Activated CD4-positive, CD25-positive, alpha-beta regulatory T cell (primary cell): Measurements from ENCODE around the gene ZFYVE28.
A peak's percentile ranks its signal among the peaks of the same experiment; 100 is the strongest.

Experiments
- DNase-seq, 4 experiments: peaks; one replicate each; lab custom pipeline; 2025; lab: John Stamatoyannopoulos, UW

The ZFYVE28 gene

DNA sequence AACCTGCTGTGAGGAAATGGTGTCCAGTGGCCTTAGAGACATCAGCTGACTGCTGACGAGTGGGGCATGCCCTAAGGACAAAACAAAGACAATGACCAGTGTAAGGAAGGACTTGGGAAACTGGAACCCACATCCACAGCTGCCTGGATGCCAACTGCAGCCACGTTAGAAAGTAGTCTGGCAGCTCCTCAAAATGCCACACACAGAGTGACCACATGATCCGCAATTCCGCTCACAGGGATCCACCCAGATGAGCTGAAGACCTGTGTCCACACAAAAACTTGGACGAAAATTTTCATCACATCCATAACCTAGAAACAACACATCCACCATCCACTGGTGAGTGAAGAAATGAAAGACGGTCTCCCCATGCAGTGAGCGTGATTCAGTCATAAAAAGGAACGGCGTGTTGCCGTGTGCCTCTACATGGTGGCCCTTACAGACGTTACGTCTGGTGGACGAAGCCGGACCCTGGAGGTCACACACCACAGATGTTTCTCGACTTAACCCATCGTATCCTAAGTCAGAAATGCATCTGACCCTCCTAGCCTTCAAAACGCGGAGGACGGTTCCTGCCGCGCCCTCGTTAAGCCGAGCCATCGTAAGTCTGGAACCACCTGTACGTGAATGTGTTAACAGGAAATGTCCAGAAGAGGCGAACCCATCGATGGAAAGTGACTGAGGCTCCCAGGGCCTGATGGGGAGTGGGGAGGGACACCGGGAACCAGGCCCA lies 115.9 kb downstream of the ZFYVE28 start:
- no peak for DNase-seq

DNA sequence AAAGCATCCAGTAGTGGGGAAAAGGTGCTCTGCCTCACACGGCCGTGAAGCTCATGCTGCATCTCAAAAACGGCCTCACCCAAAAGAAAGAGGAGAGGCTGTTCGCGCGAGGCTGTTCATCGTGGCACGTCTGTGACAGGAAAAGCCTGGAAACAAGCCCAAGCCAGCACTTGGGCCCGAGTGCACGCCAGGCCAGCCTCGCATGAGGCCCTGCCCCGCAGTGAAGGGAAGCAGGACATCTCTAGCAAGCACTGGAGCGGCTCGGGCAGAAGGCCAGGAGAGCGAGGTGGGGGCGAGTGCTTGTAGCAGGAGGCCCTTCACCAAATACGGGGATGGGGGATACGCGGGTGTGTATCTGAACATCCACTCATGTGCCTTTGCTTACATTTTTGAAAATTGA lies 116.6 kb downstream of the ZFYVE28 start:
- no peak for DNase-seq

DNA sequence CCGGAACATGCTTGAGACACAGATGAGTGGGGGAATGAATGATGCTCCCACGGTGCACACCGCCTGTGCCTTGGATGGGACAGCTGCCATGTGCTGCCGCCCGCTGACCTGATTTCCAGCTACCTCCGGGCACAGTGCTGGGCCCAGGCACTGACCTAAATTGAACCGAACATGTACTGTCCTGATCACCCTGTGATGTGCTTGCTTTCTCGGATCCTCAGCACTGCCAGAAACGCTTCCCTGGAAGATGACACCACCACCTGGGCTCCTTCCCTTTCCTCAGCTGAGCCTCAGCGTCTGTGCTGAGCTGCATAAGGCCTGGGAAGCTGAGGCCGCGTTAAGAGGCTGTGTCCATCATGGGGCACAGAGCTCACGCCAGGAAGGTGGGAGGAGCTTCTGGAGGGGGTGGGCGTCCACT lies 117.2 kb downstream of the ZFYVE28 start:
- DNase-seq, result no peak

DNA sequence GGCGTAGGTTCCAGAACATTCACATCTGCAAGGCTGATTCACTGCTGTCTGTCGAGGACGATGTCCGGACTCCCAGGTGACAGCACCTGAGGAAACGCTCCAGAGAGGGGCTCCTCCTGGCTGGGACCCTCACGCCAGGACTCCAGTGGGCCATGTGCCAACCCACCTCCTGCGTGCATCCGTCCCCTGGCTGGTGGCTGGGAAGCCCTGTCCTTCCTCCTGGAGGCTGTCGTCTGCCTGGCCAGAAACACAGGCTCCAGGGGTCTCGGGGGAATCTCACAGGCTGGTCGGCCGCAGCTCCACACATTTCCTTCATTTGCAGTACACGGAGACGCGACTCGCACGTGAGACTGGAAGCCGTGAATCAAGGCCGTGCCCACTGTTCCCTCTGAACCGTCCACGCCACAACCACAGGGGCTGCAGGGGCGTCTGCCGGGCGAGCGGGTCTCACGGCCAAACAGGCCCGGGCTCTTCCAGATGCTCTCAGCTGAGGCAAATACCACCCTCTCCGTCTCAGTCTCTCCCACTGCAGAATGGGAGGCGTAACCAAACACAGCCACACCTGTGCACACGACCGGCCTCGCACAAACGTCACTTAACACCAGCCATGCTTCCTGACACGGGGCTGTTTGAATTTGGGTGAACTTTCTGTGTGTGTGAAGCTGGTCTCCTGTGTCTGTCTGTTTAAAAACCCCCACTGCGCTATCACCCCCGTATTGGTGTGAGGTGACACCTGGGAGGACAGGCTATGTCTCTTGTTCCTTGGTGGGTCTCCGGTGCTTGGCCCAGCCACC lies 117.8 kb downstream of the ZFYVE28 start:
- DNase-seq, result no peak

DNA sequence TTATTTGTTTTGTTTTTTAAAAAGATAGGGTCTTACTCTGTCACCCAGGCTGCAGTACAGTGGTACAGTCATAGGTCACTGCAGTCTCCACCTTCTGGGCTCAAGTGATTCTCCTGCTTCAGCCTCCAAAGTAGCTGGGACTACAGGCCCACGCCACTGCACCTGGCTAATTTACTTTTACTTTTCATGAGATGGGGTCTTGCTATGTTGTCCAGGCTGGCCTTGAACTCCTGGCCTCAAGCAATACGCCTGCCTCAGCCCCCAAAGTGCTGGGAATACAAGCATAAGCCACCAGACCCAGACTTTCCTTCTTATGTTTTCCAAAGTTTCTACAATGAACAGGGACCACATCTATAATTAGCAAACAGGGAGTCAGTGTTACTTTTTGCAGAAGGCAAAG lies 118.7 kb downstream of the ZFYVE28 start:
- DNase-seq, result no peak

DNA sequence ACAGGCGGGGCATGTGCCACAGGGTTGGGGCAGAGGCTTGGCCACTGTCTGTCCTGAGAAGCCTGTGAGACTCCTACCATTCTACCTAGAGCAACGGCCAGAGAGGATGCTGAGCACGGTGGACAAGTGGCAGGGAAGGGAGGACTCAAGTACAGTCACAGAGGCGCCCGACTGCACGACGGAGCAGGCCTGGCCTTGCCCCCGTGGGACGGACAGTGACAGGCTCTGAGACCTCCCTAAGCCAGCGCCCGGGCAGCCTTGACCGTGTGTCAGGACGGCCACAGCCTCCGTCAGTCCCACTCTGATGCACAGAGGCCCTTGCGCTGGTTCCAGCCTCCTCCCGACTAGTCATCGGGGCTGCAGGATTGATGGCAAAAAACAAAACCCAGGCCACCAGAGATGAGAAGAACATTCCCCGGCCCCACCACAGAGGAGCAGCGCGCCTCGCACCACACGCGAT lies 119.9 kb downstream of the ZFYVE28 start:
- no peak for DNase-seq

DNA sequence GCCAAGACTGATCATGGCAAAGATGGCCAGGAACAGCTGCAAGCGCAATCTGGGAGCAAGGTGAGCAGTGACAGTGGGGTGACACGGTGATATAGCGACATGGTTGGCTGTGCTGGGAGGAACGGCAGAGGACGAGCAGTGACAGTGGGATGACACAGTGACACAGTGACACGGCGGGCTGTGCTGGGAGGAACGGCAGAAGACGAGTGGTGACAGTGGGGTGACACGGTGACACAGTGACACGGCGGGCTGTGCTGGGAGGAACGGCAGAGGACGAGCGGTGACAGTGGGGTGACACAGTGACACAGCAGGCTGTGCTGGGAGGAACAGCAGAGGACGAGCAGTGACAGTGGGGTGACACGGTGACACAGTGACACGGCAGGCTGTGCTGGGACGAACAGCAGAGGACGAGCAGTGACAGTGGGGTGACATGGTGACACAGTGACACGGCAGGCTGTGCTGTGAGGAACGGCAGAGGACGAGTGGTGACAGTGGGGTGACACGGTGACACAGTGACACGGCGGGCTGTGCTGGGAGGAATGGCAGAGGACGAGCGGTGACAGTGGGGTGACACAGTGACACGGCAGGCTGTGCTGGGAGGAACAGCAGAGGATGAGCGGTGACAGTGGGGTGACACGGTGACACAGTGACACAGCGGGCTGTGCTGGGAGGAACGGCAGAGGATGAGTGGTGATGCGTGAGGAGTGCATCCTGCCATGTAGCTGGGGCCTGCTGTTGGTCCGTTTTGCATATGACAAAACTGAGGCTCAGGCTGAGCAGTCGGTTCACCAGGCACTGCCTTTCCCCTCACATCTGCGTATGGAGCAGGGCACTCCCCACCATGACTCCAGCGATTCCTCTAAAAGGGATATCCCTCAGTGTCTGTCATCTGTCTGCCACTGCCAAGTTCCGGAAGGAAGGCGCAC lies 120.6 kb downstream of the ZFYVE28 start:
- no peak for DNase-seq

DNA sequence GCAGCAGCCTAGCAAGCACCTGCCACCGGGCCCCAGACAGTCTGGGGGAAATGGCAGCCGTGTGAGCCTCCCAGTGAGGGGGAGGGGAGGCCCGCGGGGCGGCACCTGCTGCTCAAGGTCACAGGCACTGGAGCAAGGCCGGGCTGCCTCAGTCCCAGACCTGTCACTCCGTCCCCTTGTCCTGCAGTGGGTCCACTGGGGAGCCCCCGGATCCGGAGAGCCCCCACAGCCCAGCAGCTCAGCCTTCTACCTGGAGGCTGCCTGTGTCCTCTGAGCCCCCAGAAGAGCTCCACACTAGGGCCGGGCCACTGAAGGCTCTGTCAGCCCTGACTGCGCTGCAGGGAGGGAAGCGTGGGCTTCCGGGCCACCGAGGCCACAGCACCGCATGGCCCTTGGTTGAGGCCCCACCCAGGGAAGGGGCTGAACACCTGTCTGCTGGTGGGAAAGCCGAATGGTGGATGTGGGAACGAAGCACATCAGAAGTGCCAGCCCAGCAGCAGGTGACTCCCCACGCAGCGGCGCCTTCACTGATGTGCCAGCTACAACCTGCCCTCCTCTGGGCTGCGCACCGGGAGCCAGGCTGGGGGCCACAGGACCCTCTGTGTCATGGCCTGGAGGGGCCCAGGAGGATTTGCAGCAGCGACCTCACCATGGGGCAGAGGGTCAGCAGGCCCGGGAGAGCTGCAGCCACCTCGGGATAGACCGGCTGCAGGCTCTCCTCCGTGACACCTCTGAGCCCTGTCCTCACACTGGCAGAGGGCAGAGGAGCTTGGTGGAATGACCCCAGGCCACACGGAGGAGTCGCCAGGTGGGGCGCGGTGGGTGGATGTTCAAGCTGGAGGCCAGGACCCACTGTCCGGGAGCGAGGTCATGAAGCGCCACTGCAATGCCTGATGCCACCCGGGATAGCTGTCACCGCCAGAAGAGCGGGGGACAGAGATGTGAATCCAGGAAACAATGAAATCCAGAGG lies 121.5 kb downstream of the ZFYVE28 start:
- DNase-seq, result no peak

DNA sequence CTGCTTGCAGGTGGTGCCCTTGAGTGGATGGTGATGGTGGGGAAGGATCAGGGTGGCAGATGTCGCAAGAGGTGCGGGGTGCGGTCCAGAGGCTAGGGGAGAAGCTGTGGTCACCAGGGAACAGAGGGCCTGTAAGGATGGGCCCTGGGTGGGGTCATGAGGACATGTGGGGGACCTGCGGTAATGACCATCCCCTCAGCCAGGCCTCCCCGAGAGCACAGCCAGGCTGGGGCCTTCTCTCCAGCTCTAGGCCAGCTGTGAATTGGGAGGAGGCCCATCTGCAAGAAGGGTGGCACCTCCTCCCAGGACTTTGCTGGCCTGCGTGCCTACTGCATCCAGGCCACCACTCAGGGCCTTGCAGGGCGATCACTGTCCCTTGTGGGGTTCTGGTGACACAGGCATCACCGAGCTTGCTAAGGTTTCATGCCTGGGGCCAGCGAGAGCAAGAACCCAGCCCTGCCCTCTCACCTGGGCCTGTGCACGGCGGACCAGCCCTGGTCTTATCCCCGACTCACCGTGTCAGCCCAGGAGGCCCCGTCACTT lies 122.5 kb downstream of the ZFYVE28 start:
- DNase-seq, result no peak

DNA sequence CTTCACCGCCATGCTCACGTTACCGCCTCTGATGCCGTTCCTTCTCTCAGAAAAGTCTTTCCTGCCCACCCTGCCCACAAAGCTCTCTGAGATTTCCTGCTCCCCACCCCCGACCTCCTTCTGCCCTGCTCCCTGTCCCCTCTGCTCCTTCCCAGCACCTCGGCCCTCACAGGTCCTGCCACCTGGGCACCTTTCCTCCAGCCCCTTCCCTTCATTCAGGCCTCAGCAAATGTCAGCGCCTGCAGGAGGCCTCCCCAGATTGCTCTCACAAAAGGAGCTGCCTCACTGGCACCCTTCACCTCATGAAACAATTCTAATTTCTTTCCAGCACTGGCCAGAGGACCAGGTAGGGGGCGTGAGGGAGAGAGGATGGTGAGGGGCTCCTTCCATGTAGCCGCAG lies 122.9 kb downstream of the ZFYVE28 start:
- DNase-seq, result no peak

DNA sequence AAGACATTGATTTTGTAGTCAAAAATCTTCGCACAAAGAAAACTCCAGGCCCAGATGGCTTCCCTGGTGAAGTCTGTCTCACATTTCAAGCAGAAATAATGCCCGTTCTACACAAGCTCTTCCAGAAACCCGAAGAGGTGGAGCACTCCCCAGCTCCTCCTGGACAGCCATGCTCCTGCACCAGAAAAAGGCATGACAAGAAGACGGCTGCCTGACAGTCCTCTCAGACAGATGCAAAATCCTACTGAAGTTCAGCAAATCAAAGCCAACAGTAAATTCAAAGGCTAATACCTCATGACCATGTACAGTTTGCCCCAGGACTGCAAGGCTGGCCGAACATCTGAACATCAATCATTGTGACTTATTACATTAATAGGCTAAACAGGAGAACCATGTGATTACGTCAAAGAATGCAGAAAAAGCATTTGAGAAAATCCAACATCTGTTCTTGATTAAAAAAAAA lies 125.8 kb downstream of the ZFYVE28 start:
- DNase-seq, result no peak

DNA sequence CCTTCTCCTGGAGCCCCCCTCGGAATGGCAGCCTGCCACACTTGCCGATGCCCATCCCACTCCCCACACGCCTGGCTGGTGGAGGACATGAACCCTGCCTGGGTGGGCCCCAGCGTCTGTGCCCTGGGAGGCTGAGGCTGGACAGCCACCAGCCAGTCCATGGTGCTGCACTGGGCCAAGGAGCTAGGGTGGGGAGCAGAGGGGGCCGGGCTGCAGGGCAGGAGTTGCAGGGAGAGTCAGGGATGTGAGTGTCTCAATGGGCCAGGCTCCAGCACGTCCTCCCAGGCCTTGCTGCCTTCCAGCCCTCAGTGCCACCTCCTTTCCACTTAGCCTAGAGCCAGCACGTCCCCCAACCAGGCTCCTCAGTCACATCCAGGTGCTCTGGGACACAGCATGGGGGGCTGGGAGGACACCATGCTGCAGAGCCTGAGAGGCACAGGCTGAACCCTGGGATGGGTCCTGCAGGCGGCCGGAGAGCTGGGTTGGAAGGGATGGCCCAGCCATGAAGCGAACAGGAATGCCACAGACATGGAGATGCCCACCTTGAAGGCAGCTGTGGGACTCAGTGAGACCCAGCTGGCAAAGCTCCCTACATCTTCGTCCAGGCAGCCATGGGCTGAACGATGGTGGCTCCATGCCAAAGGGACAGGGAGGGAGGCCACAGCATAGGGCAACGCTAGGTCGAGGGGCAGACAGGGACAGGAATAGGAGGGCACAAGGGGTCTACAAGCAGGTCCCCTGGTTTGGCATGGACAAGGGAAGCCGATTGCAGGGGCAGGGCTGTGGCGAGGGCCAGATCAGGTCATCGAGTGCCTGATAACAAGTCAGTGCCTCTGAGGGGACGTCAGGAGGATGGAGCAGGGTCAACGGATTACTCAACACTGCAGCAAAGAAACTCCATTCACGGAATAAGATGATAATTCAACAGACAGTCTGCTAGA lies 126.5 kb downstream of the ZFYVE28 start:
- DNase-seq, result no peak

DNA sequence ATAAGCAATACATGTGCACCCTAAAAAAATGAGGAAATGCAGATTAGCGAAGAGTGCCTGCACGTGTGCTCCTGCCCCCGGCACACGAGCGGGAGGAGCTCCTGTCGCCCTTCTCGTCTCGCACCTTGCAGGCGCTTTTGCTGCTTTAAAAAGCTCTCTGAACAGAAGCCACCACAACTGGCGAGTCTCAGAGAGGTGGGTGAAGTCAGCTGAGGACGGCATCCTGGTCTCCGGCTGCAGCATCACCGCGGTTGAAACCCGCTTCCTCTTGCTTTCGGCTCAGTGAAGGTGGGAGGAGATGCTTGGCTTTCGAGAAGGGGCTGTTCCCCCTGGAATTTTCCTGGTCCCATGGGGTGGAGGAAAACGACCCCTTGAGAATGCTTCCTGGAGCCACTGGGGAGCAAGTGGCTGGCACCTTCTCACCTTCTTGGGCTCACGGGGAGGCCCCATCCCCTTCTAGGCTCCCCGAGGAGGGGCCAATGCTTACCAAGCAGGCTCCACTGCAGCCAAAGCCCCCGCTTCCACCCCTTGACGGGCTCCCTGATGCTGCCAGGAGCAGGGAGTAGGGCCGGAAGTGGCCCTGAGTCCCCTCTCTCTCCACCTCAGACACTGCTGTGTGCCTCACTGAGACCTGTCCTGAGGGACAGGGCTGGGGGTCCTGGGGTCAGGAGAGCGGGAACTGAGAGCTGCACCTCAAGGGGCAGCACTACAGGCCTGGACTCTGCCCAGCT lies 127.3 kb downstream of the ZFYVE28 start:
- peak in 2 of 4 experiments; percentile 35 to 54 for DNase-seq

DNA sequence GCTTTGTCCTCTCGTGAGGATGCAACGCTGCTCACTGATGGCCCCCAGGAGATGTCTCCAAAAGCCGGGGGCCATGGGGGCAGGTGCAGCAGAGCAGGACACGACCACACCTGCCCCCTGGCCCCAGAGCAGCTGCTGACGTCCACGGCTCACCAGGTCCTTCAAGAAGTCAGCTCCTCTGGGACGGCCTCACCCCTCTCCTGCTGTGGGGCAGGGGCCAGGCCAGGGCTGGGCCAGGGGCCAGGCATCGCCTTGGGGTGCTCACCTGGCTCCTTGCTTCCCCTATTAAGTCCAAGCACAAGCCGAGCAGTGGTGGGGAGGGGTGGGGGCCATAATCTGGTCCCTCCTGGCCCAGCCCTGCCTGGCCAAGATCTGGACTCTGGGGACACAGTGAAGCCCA lies 128.0 kb downstream of the ZFYVE28 start:
- no peak for DNase-seq

DNA sequence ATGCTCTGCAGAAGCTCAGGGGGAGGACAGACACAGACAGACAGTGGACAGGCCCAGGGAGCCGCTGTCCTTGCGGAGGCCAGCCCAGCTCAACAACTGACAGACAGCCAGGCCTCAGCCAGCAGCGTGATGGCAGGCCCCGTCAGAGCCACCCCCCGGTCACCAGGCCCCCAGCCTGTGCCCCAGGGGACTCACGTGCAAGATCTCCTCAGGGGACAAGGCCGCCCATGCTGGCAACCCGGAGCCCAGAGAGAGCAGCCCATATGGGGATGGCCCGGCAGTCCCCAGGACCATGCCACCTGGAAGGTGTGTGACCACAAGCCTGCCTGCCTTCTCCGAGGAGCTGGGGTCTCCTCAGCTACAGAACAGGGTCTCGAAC lies 128.5 kb downstream of the ZFYVE28 start:
- no peak for DNase-seq

DNA sequence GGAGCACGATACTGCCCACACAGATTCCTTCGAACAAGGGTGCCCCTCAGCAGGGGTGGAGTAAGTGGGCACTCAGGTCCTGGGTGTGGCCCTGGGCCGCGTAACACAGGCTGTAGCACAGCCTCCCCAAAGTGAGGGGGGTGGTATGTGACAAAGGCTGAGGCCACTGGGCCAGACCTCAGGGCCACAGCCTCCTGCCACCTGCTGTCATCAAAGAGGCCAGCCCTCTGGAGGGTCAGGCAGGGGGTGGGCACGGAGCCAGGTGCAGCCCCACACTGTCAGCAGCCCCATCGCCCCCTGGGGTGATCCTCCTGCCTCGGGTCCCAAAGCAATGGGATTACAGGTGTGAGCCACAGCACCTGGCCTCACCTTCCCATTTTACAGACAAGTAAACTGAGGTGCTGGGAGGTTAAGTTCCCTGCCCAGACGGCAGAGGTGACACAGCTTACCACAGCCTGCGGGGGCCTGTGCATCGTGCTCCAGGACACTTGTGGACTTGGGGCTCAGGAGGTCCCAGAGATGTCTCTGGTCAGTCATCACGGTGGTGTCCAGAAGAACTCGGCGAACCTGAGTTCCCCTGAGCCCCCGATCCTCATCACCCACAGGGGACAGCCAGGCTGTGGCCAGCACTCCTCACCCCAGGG lies 129.0 kb downstream of the ZFYVE28 start:
- no peak for DNase-seq

DNA sequence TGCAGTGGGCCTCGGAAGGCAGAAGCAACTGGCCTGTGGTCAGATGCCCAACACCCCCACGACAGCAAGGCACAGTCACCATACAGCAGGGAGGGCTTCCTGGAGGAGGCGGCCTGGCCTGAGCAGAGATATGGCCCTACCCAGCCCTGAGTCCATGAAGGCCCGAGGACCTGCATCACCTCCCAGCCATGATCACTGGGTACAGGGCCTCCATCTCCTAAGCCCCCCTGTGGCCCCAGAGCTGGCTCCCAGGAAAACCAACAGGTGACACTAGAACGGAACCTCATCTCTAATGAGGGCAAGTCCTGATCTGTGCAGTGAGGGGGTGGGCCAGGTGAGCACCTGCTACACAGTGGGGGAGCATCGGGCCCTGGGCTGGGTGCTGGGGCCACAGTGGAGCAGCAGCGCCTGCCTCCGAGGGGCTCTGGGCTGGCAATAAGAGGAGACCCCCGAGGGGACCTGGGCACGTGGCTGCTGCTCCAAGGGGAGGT lies 130.3 kb downstream of the ZFYVE28 start:
- DNase-seq, result no peak

DNA sequence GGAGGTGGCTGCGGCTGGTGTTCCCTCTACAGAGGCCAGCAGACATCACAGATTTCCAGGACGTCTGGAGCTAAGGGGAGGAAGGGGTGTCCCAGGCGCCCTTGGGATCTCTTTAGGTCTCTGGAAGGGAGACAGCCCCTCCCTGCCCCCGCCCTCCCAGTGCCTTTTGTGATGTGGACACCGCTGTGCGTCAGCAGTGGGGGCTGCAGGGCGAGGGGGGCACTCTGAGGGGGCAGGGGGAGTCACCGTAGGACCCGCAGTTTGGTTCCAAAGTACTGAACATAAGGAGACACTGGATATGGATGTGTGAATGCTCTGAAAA lies 130.9 kb downstream of the ZFYVE28 start:
- no peak for DNase-seq
